HG03460 (cell line): ENCODE data around the gene MSMO1.

ENCODE experiments used
- ATAC-seq: cut with Tn5 transposase; IDR thresholded peaks from one replicate; pipeline ENCODE4 v1.9.1; 2021; ENCODE audit not compliant: unreplicated experiment

MSMO1 gene

DNA sequence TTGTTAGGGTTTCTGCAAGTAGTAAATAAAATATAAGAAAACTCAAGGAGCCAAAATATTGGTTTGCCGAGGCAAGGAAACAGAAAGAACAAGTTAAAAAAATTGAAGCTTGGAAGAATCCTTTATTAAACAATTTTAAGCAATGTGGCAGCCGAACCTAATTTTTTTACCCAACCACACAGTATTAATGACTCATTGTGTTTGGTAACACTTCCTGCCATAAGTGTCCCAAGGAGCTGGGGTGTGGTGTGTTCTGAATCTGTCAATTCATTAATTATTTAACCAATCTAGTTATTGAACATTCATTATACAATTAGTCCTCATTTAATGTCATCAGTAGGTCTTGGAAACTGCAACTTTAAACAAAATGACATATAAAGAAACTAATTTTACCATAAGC lies 32.0 kb downstream of the MSMO1 start:
- ATAC-seq: no peak

GRCh38 chr4:165360041-165360695 lies 32.7 kb downstream of the MSMO1 start:
- ATAC-seq: no peak

DNA sequence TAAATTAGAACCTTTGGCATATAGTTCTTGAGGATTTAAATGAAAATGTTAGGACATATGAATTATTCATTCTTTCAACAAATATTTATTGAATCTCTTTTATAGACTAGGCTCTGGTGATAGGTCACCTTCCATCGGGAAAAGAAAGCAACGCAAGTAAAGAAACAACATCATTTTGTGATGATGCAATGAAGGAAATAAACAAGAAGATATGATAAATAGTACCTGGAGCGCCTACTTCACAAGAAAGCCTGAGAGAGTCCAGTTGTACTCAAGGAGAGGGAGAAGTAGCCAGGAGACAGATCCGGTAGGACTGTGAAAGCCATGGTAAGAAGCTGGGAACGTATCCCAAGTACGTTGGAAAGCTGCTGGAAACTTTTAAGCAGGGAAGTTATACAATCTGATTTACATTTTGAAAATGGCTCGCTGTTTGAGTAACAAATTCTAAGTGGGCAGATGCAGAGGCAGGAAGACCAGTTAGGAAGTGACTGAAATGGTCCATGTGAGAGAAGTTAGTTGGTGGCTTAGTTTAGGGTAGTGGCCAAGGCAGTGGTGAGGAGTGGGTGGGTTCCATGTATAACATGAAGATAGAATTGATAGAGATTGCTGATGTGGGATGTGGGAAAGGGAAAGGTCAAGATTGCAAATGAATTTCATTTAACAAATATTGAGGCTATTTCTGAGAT lies 33.7 kb downstream of the MSMO1 start:
- no peak for ATAC-seq

DNA sequence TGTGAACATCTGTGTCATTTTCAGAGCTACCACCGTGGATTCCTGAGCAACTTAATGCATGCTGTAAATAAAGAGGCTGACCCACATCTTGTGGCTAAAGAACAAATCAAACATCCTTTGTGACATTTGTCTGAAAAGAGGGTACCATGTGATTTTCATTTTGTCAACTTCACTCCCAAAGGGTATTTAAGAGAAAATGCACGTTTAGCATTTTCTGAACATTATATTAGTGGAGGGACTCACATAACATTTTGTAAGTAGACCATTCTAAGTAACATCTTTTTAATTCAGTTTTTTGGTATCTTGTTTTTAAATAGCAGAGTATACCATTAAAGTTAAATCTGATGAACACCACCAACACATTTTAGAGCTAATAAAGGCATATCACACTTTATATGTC lies 34.3 kb downstream of the MSMO1 start:
- no peak for ATAC-seq

GRCh38 chr4:165364452-165365080 lies 37.1 kb downstream of the MSMO1 start:
- ATAC-seq: no peak

DNA sequence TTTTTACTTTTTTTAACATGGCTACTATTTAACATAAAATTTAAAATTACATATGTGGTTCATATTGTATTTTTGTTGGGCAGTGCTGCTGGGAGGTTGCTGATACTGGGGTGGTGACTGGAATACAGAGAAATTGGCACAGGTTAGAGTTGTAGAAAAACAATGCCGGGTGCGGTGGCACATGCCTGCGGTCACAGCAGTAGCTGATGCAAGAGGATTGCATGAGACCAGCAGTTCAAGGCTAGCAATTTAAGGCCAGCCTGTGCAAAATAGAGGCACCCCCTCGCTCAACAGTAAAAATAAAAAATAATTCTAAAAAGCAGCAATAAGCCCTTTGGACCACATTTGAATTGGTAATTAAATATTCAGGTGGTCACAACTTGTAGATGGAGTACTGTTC lies 39.6 kb downstream of the MSMO1 start:
- ATAC-seq: no peak

- ATAC-seq: no peak
Observed at GRCh38 chr4:165368114-165368513, 40.6 kb downstream of the MSMO1 start.

- ATAC-seq: no peak
Observed at GRCh38 chr4:165368567-165368966, 41.1 kb downstream of the MSMO1 start.

- no peak for ATAC-seq
Observed at GRCh38 chr4:165369522-165369921, 42.1 kb downstream of the MSMO1 start.

GRCh38 chr4:165370530-165370929 lies 43.1 kb downstream of the MSMO1 start:
- no peak for ATAC-seq

DNA sequence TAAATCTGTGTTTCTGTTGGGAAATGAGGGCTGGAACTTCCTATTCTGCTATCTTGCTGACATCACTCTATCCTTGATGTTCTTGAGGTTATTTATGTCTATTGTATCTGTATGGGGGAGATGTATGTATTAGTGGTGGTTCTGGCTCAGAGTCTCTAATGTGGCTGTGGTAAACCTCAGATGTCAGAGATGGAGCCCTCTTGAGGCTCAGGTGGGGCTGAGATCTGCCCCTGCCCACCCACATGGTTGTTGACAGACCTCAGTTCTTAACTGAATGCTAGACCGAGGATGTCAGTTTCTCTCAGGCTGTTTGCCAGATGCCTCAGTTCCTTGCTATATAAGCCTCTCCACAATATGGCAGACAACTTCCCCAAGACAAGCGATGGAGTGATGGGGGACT lies 48.0 kb downstream of the MSMO1 start:
- ATAC-seq: no peak

DNA sequence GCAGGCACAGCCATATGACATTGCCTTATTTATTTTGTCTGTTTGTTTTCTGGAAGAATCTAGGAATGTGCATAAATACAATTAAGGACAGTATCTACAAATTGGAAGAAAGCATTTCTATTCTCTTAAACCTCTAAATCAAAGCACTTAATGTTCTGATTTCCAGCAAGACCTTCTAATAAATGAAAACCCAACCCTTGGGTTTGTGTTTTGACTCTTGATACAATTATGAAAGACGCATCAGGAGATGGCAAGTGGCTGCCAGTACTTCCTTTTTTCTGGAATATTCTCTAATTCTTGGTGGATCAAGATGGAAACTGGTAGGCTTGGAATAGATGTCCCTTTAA lies 50.9 kb downstream of the MSMO1 start:
- ATAC-seq: no peak

DNA sequence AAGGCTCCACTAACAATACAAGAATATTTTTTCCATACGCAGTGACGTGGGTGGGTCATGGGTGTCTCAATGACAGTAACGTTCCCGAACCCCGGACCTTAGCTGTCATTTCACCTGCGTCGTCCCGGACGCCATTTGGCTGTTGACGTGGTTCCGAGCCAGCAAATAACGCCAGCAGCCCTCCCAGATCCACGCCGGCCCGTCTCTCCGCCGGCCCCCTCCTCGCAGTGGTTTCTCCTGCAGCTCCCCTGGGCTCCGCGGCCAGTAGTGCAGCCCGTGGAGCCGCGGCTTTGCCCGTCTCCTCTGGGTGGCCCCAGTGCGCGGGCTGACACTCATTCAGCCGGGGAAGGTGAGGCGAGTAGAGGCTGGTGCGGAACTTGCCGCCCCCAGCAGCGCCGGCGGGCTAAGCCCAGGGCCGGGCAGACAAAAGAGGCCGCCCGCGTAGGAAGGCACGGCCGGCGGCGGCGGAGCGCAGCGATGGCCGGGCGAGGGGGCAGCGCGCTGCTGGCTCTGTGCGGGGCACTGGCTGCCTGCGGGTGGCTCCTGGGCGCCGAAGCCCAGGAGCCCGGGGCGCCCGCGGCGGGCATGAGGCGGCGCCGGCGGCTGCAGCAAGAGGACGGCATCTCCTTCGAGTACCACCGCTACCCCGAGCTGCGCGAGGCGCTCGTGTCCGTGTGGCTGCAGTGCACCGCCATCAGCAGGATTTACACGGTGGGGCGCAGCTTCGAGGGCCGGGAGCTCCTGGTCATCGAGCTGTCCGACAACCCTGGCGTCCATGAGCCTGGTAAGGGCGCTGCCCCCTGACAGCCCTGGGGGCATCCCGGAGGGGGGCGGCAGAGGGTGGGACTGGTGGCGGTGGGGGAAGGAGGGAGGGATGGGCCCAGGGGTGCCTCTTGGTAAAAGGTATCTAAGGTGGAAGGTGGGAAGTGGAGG lies 51.5 kb downstream of the MSMO1 start, which contains the start of gene CPE:
Gene CPE (plus strand): TSS at position 264 of the 933 bp plus-strand sequence. CDS start 214 bp downstream, at position 478.
- peak; percentile 95 for ATAC-seq

DNA sequence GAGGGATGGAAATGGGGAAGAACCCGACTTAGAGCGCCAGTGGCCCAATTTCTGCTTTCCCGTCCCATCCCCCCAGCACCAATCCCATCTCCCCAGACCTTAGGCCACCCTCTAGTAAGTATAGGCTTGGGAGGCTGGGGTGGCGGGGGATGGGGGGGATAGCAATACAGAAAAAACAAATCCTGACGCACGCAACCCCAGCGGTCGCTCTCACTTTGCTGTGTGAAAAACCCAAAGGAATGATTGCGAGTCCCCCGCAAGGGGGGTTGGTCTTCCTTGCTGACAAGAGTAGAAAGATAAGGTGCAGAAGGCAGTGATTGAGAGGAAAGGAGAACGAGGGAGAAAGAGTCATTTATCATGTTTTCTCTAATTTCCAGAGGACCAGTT lies 52.2 kb downstream of the MSMO1 start:
- ATAC-seq: no peak

DNA sequence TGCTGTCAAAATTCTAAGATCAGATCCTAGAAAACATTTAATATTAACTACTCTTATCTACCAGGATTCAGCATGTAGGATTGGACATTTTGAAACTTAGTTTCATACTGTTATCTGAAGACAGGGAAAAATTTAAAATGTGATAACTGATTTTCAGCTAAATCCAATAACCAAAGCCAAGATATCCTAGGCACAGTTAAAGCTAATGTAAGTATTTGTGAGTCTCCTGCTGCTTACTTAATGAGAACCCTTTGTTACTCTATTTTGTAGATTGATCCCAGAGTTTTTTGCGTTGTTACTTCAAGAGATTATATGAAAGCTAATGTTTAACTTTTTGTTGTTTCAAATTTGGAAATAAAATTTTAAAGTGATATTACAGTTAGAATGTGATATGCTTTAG lies 53.3 kb downstream of the MSMO1 start:
- ATAC-seq: no peak

GRCh38 chr4:165381821-165382373 lies 54.4 kb downstream of the MSMO1 start:
- no peak for ATAC-seq

DNA sequence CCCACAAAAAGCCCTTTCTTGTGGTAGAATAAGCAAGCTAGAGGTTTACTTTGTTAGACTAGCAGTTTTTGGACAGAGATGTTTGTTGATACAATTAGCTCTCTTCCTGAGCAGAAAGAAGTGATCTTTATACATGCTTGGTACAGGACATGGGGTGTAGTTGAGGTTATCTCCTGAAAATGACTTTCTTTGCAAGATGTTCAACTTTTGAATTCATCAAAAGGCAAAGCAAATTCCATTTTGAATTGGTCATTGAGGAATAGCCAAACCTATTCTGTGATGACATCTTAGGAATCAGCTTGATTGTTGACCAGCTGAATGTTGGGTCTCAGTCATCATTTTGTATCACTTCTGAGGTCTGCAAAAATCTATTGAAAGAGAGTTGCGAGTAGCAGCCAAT lies 55.2 kb downstream of the MSMO1 start:
- ATAC-seq: no peak

DNA sequence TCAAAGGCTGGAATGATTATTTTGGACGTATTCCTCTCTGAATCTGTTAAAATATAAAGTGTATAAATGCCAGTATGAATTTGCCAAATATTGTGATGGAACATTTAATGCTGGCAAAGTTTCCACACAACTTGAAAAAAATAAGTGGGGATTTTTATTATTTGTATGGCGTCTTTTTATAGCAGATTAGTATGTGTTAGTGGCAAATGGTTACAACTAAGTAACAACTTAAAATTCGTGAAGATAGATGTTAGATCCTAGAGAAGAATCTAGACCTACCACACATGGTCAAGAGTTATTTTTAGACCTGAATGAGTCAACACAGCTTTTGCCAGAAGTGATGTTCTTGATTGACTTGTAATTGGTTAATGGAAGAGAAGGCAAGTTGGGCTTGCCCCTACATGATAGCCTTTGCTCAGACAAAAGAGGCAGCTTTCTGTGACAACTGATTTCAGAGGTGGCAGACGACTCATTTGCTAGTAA lies 56.2 kb downstream of the MSMO1 start:
- no peak for ATAC-seq

- ATAC-seq: no peak
Observed at GRCh38 chr4:165384186-165384585, 56.7 kb downstream of the MSMO1 start.

DNA sequence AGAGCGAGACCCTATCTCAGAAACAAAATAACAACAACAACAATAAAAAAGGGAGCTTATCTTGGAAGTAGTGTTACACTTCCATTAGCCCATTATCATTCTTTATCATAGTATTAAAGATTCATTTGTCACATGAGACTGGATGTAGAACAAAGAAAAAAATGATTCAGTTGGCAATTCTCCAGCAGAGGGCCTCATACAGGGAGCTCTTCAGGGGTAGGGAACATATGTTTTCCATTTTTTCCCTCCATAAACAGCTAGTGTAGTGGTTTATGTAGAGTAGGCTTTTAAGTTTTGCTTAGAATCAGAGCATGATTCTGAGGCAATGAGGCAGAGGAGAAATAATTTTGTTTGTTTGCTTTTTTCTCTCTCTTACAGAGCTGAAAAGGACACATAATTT lies 57.1 kb downstream of the MSMO1 start:
- no peak for ATAC-seq

- ATAC-seq: no peak
Observed at GRCh38 chr4:165385126-165385525, 57.7 kb downstream of the MSMO1 start.
